GM18519 (cell line): ENCODE data around the gene SCN5A.

Experiments
- ATAC-seq: cut with Tn5 transposase; IDR thresholded peaks from one replicate; pipeline ENCODE4 v1.9.1; 2021; ENCODE audit warnings: mild to moderate bottlenecking, moderate library complexity; ENCODE audit not compliant: unreplicated experiment, low FRiP score

SCN5A gene

GRCh38 chr3:38627956-38628355 lies 21.5 kb downstream of the SCN5A start:
- ATAC-seq, result no peak

- ATAC-seq, result no peak
These were observed 23.3 kb downstream of the SCN5A start for GRCh38 chr3:38626171-38626570.

- no peak for ATAC-seq
These were observed 25.9 kb downstream of the SCN5A start for GRCh38 chr3:38623539-38623938.

- ATAC-seq, result no peak
These were observed 27.2 kb downstream of the SCN5A start for GRCh38 chr3:38622336-38622735.

- no peak for ATAC-seq
These were observed 29.3 kb downstream of the SCN5A start for GRCh38 chr3:38620236-38620635.

- ATAC-seq, result no peak
These were observed 31.1 kb downstream of the SCN5A start for GRCh38 chr3:38618343-38618742.

GRCh38 chr3:38617586-38617985 lies 31.9 kb downstream of the SCN5A start:
- ATAC-seq, result no peak

- ATAC-seq, result no peak
These were observed 32.4 kb downstream of the SCN5A start for GRCh38 chr3:38617137-38617536.

GRCh38 chr3:38616658-38617057 lies 32.8 kb downstream of the SCN5A start:
- ATAC-seq, result no peak

GRCh38 chr3:38616111-38616510 lies 33.4 kb downstream of the SCN5A start:
- ATAC-seq, result no peak

- no peak for ATAC-seq
These were observed 34.7 kb downstream of the SCN5A start for GRCh38 chr3:38614651-38615352.

- ATAC-seq, result no peak
These were observed 35.4 kb downstream of the SCN5A start for GRCh38 chr3:38614091-38614490.

- ATAC-seq, result no peak
These were observed 36.1 kb downstream of the SCN5A start for GRCh38 chr3:38613426-38613825.

- ATAC-seq, result no peak
These were observed 37.6 kb downstream of the SCN5A start for GRCh38 chr3:38611866-38612265.

GRCh38 chr3:38610934-38611333 lies 38.6 kb downstream of the SCN5A start:
- ATAC-seq, result no peak

GRCh38 chr3:38610436-38610835 lies 39.1 kb downstream of the SCN5A start:
- no peak for ATAC-seq

- no peak for ATAC-seq
These were observed 39.9 kb downstream of the SCN5A start for GRCh38 chr3:38609386-38610111.

- ATAC-seq, result no peak
These were observed 40.5 kb downstream of the SCN5A start for GRCh38 chr3:38608961-38609360.

GRCh38 chr3:38608086-38608775 lies 41.3 kb downstream of the SCN5A start:
- no peak for ATAC-seq

GRCh38 chr3:38606561-38606960 lies 42.9 kb downstream of the SCN5A start:
- no peak for ATAC-seq

- no peak for ATAC-seq
These were observed 43.5 kb downstream of the SCN5A start for GRCh38 chr3:38605981-38606380.

- no peak for ATAC-seq
These were observed 45.2 kb downstream of the SCN5A start for GRCh38 chr3:38604246-38604645.
